ENCODE data around the gene RPS15A.
"Not testable (repeated sequence)": the region's sequence is repeated elsewhere in the genome, so short reads cannot be mapped to it uniquely, and the experiment has no call there.

GRCh38 chr16:18777664-18778063 lies 12.5 kb downstream of the RPS15A start:
- not testable (repeated sequence) for TF ChIP-seq POLR2AphosphoS5 (IDR thresholded peaks at IDR 0.05; ENCODE audit: low read depth, low read length); POLR2A (IDR thresholded peaks at IDR 0.05; ENCODE audit: low read depth, low read length); TAF1 (IDR thresholded peaks at IDR 0.05; ENCODE audit: borderline replicate concordance, low read depth, low read length)

All from GM12892 (cell line).